ENCODE measurements around the gene TRIM40. TPM values are rescaled to one million over a fixed set of nuclear protein-coding genes. Genes with fewer than 3 reads are reported as not detected.
A peak's percentile ranks its signal among the peaks of the same experiment; 100 is the strongest.
"Not testable (repeated sequence)": the region's sequence is repeated elsewhere in the genome, so short reads cannot be mapped to it uniquely, and the experiment has no call there.

TRIM40 gene
- total RNA-seq, 1 donor from 2014 or later: not detected

- no peaks in the 10 kb centered on the region for H3K9me3 Mint-ChIP-seq
Measured at GRCh38 chr6:30164714-30165113, 28.8 kb downstream of the TRIM40 start.

GRCh38 chr6:30165238-30165637 is 29.3 kb downstream of the TRIM40 start:
- H3K27me3 Mint-ChIP-seq (ENCODE audit: low read depth); H3K4me3 Mint-ChIP-seq (ENCODE audit: low read depth); DNase-seq (ENCODE audit: low spot score); H3K27ac Mint-ChIP-seq; H3K9me3 Mint-ChIP-seq; H3K36me3 Mint-ChIP-seq (ENCODE audit: low read depth); intact Hi-C loops (cut with micrococcal nuclease): not testable (repeated sequence)
- H3K4me1 Mint-ChIP-seq (ENCODE audit: low read depth): peaks cover 28% of the 10 kb centered on the region

More at GRCh38 chr6:30164714-30165113, 28.8 kb downstream of the TRIM40 start:
- Mint-ChIP-seq H3K36me3 (ENCODE audit: low read depth) (no peaks in the 10 kb centered on the region), H3K4me3 (ENCODE audit: low read depth) (no peak overlapping the region), H3K27ac (no peak overlapping the region), H3K27me3 (ENCODE audit: low read depth) (peaks cover 3% of the 10 kb centered on the region), H3K4me1 (ENCODE audit: low read depth) (peaks cover 25% of the 10 kb centered on the region)
- DNase-seq (ENCODE audit: low spot score): no peak
- intact Hi-C loops (cut with micrococcal nuclease): no loop called here

- no peak overlapping the region for H3K27ac Mint-ChIP-seq
- H3K4me1 Mint-ChIP-seq (ENCODE audit: low read depth): peaks cover 30% of the 10 kb centered on the region
- H3K9me3 Mint-ChIP-seq: no peaks in the 10 kb centered on the region
- no peak overlapping the region for H3K4me3 Mint-ChIP-seq (ENCODE audit: low read depth)
- peak; percentile 8 for DNase-seq (ENCODE audit: low spot score)
- no peaks in the 10 kb centered on the region for H3K36me3 Mint-ChIP-seq (ENCODE audit: low read depth)
- intact Hi-C loops (cut with micrococcal nuclease): no loop called here
- peaks cover 20% of the 10 kb centered on the region for H3K27me3 Mint-ChIP-seq (ENCODE audit: low read depth)
Measured at GRCh38 chr6:30167101-30167500, 31.2 kb downstream of the TRIM40 start.

- Mint-ChIP-seq H3K9me3 (no peaks in the 10 kb centered on the region), H3K27ac (no peak overlapping the region)
Measured at GRCh38 chr6:30168741-30169140, 32.8 kb downstream of the TRIM40 start.

GRCh38 chr6:30169658-30170614 is 34.0 kb downstream of the TRIM40 start:
- H3K9me3 Mint-ChIP-seq: no peaks in the 10 kb centered on the region
- peak; percentile 8 for DNase-seq (ENCODE audit: low spot score)
- intact Hi-C loops (cut with micrococcal nuclease): loop anchor here (1.0 to 2.0 kb wide), 3 partner anchors 39 to 67 kb away; partner anchors contain the start of gene TRIM26
- H3K36me3 Mint-ChIP-seq (ENCODE audit: low read depth): no peaks in the 10 kb centered on the region
- H3K27ac Mint-ChIP-seq: no peak overlapping the region
- H3K4me1 Mint-ChIP-seq (ENCODE audit: low read depth): peaks cover 23% of the 10 kb centered on the region
- no peak overlapping the region for H3K4me3 Mint-ChIP-seq (ENCODE audit: low read depth)
- H3K27me3 Mint-ChIP-seq (ENCODE audit: low read depth): peaks cover 38% of the 10 kb centered on the region

More at GRCh38 chr6:30168741-30169140, 32.8 kb downstream of the TRIM40 start:
- no peak for DNase-seq (ENCODE audit: low spot score)
- no peak overlapping the region for H3K4me3 Mint-ChIP-seq (ENCODE audit: low read depth)
- peaks cover 26% of the 10 kb centered on the region for H3K4me1 Mint-ChIP-seq (ENCODE audit: low read depth)
- no peaks in the 10 kb centered on the region for H3K36me3 Mint-ChIP-seq (ENCODE audit: low read depth)
- peaks cover 30% of the 10 kb centered on the region for H3K27me3 Mint-ChIP-seq (ENCODE audit: low read depth)
- intact Hi-C loops (cut with micrococcal nuclease): no loop called here

- Mint-ChIP-seq H3K27ac (no peak overlapping the region), H3K4me1 (ENCODE audit: low read depth) (peaks cover 26% of the 10 kb centered on the region), H3K9me3 (no peaks in the 10 kb centered on the region), H3K27me3 (ENCODE audit: low read depth) (peaks cover 54% of the 10 kb centered on the region), H3K36me3 (ENCODE audit: low read depth) (no peaks in the 10 kb centered on the region), H3K4me3 (ENCODE audit: low read depth) (no peak overlapping the region)
- peak; percentile 8 for DNase-seq (ENCODE audit: low spot score)
- intact Hi-C loops (cut with micrococcal nuclease): loop anchor here (2.0 kb wide), 1 partner anchor 41 kb away; no protein-coding TSS in a partner anchor
Measured at GRCh38 chr6:30171677-30172471, 35.9 kb downstream of the TRIM40 start.

- H3K27ac Mint-ChIP-seq: no peak overlapping the region
- peaks cover 19% of the 10 kb centered on the region for H3K4me1 Mint-ChIP-seq (ENCODE audit: low read depth)
- intact Hi-C loops (cut with micrococcal nuclease): no loop called here
Measured at GRCh38 chr6:30172681-30173080, 36.7 kb downstream of the TRIM40 start.

GRCh38 chr6:30175765-30176164 is 39.8 kb downstream of the TRIM40 start:
- intact Hi-C loops (cut with micrococcal nuclease): no loop called here
- Mint-ChIP-seq H3K36me3 (ENCODE audit: low read depth) (no peaks in the 10 kb centered on the region), H3K9me3 (peaks cover 14% of the 10 kb centered on the region), H3K4me3 (ENCODE audit: low read depth) (no peak overlapping the region), H3K27ac (no peak overlapping the region), H3K27me3 (ENCODE audit: low read depth) (peaks cover 64% of the 10 kb centered on the region), H3K4me1 (ENCODE audit: low read depth) (peaks cover 8% of the 10 kb centered on the region)
- no peak for DNase-seq (ENCODE audit: low spot score)

More at GRCh38 chr6:30172681-30173080, 36.7 kb downstream of the TRIM40 start:
- peaks cover 62% of the 10 kb centered on the region for H3K27me3 Mint-ChIP-seq (ENCODE audit: low read depth)
- no peaks in the 10 kb centered on the region for H3K9me3 Mint-ChIP-seq
- DNase-seq (ENCODE audit: low spot score): no peak
- H3K4me3 Mint-ChIP-seq (ENCODE audit: low read depth): no peak overlapping the region
- no peaks in the 10 kb centered on the region for H3K36me3 Mint-ChIP-seq (ENCODE audit: low read depth)

- DNase-seq (ENCODE audit: low spot score): no peak
- no peak overlapping the region for H3K27ac Mint-ChIP-seq
- H3K4me3 Mint-ChIP-seq (ENCODE audit: low read depth): no peak overlapping the region
- peaks cover 6% of the 10 kb centered on the region for H3K4me1 Mint-ChIP-seq (ENCODE audit: low read depth)
- peaks cover 23% of the 10 kb centered on the region for H3K9me3 Mint-ChIP-seq
- peaks cover 44% of the 10 kb centered on the region for H3K27me3 Mint-ChIP-seq (ENCODE audit: low read depth)
- intact Hi-C loops (cut with micrococcal nuclease): no loop called here
- no peaks in the 10 kb centered on the region for H3K36me3 Mint-ChIP-seq (ENCODE audit: low read depth)
Measured at GRCh38 chr6:30178837-30179236, 42.9 kb downstream of the TRIM40 start.

- H3K4me1 Mint-ChIP-seq (ENCODE audit: low read depth): peaks cover 6% of the 10 kb centered on the region
- intact Hi-C loops (cut with micrococcal nuclease): no loop called here
- no peak for DNase-seq (ENCODE audit: low spot score)
- peaks cover 35% of the 10 kb centered on the region for H3K27me3 Mint-ChIP-seq (ENCODE audit: low read depth)
- H3K4me3 Mint-ChIP-seq (ENCODE audit: low read depth): no peak overlapping the region
- peaks cover 23% of the 10 kb centered on the region for H3K9me3 Mint-ChIP-seq
- no peak overlapping the region for H3K27ac Mint-ChIP-seq
- peaks cover 8% of the 10 kb centered on the region for H3K36me3 Mint-ChIP-seq (ENCODE audit: low read depth)
Measured at GRCh38 chr6:30180145-30180544, 44.2 kb downstream of the TRIM40 start.

GRCh38 chr6:30184417-30185031 is 48.6 kb downstream of the TRIM40 start:
- peaks cover 42% of the 10 kb centered on the region for H3K36me3 Mint-ChIP-seq (ENCODE audit: low read depth)
- H3K4me3 Mint-ChIP-seq (ENCODE audit: low read depth): no peak overlapping the region
- H3K27me3 Mint-ChIP-seq (ENCODE audit: low read depth): peaks cover under 1% of the 10 kb centered on the region
- no peaks in the 10 kb centered on the region for H3K4me1 Mint-ChIP-seq (ENCODE audit: low read depth)
- intact Hi-C loops (cut with micrococcal nuclease): no loop called here
- DNase-seq (ENCODE audit: low spot score): no peak
- H3K27ac Mint-ChIP-seq: no peak overlapping the region
- H3K9me3 Mint-ChIP-seq: peaks cover 15% of the 10 kb centered on the region

- no peak overlapping the region for H3K27ac Mint-ChIP-seq
Measured at GRCh38 chr6:30185846-30186484, 50.0 kb downstream of the TRIM40 start.

More at GRCh38 chr6:30185846-30186484, 50.0 kb downstream of the TRIM40 start:
- peaks cover 6% of the 10 kb centered on the region for H3K9me3 Mint-ChIP-seq
- intact Hi-C loops (cut with micrococcal nuclease): no loop called here
- H3K36me3 Mint-ChIP-seq (ENCODE audit: low read depth): peaks cover 56% of the 10 kb centered on the region
- DNase-seq (ENCODE audit: low spot score): no peak
- H3K4me3 Mint-ChIP-seq (ENCODE audit: low read depth): no peak overlapping the region
- H3K4me1 Mint-ChIP-seq (ENCODE audit: low read depth): no peaks in the 10 kb centered on the region
- H3K27me3 Mint-ChIP-seq (ENCODE audit: low read depth): no peaks in the 10 kb centered on the region
